HG03457 (cell line): Measurements from ENCODE around the gene ARL13B.
"Not testable (repeated sequence)": the region's sequence is repeated elsewhere in the genome, so short reads cannot be mapped to it uniquely, and the experiment has no call there.

Source experiments
- ATAC-seq: cut with Tn5 transposase; IDR thresholded peaks from one replicate; pipeline ENCODE4 v1.9.1; 2021; ENCODE audit warnings: moderate number of reproducible peaks; ENCODE audit not compliant: unreplicated experiment

The ARL13B gene

GRCh38 chr3:93994056-93994455 is 14.1 kb downstream of the ARL13B start:
- ATAC-seq = no peak

DNA sequence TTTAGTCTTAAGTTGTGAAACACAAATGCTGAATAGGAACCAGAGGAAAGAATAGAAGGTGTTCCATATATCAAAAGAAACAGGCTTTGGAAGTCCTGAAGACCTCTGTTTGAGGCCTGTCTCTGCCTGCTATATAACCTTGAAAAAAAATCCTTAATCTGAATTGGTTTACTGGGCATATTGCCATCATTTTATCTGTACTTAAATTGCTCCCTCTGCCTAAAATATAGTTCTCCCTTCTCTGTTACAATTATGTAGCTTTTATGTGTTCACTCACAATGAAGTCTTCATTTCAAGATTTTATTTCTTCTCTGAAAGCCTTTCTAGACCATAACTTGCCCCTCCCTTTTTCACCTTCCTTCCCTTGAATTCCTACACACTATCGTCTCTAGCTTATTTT is 21.2 kb downstream of the ARL13B start:
- ATAC-seq = no peak

GRCh38 chr3:94001827-94002495 is 22.0 kb downstream of the ARL13B start:
- no peak for ATAC-seq

DNA sequence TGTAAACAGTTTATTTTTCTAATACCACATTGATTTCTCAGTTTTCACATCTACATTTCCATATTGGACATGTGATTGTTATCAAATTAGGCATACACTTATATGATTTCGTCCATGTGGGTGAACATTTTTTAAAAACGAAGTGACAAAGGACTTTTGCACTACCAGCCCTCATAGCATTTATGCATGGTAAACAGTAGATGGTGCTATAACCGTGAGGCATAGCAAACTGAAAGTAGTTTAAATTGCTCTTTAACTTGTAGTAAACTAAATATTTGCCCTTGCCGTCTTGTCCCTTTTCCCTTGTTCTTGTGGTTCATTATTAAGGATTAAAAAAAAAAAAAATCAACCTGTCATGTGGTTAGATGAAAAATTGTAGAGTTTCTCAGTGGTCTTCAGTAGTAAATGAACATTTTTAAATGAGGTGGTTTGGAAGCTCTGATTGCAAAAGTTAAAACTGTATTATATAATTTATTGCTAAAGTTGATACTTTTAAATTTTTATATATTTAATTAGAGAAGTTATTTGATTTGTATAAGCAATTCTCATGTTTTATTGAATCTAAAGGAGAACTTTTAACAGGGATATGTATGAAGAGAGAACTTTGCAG is 24.5 kb downstream of the ARL13B start:
- peak; percentile 81 for ATAC-seq

DNA sequence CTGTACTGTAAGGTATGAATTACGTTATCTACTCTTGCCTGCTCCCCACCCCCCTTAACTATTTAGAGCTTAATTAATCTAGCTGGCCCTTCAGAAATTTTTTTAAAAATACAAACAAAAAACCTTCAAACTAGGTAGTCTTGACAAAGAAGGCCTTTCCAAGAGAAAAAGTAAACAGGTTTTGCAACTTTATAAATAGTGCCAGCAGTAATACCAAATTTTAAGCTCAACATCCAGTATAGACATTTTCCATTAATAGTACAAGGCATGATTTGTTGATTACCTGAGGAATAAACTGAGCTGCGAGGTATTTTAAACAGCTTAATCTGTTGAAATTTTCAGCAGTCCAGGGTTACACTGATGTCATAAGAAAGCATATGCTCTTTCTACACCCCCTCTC is 28.3 kb downstream of the ARL13B start:
- ATAC-seq = no peak

DNA sequence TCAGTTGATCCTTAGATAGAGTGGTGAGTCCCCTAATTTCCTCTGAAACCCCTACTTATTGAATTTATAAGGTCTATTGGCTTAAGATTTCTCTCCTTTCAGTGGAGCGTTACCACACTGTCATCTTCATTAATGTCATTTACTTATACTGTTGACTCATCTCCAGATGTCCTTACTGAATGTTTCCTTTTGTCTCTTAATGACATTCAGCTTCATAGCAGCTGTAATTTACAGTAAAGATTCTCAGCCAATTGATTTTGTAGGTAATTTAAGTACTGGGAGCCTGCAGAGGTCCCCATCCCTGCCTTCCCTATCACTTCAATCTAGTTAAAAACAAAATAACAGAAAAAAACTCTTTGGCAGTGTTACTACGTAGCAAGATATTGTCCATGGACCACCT is 29.7 kb downstream of the ARL13B start:
- no peak for ATAC-seq

DNA sequence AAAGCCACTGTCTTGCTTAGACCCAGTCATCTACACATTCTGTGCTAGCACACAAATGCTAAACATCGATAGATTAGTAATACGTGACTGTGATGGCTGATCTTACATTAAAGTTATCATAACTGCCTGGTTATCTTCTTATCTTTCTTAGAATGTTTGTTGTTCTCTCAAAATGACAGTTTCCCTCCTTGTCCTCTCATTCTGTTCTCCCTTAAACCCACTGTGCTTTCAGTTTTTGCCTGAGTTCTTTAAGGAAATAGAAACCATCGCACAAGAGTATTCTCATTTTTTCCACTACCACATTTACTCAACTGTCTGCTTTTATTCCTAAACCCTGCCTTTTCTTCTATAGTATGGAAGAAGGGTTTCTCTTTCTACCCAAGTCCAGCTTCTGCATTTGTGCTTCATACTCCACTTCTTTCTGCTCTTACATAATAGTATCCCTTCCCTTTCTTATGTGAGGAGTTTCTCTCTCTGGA is 31.3 kb downstream of the ARL13B start:
- ATAC-seq = no peak

DNA sequence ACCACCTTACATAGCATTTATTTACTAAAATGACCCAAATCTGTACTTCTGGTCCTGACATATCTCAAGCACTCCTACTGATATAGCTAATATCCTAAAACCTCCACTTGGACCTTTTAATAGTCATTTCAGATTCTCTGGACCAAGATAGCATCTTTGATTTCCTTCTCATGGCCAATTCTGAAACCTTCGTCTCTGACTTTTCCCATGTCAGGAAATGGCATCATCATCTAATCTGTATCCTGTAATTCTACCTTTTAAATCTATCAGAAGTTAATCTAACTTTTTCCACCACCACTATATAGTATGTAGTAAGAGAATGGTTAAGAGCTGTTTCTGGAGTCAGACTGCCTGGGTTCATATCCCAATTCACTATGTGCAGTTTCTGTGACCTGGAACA is 32.2 kb downstream of the ARL13B start:
- no peak for ATAC-seq

GRCh38 chr3:94015025-94015424 is 35.1 kb downstream of the ARL13B start:
- no peak for ATAC-seq

DNA sequence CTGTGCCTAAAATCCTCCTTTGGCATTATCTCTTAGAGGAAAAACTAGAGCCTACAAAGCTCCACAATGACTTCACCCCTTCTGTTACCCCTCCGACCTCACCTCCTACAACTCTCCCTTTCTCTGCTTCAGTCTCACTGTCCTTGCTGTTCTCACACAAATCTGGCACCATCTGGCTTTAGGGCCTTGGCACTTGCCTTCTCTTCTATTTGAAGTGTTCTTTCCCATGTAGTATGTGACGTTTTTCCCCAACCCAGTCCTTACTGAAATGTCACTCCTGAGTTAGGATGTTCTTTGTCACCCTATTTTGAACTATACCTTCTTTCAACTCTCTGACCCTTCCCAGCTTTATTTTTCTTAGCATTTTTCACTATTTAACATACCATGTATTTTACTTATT is 39.7 kb downstream of the ARL13B start:
- ATAC-seq = no peak

GRCh38 chr3:94020293-94020692 is 40.3 kb downstream of the ARL13B start:
- no peak for ATAC-seq

DNA sequence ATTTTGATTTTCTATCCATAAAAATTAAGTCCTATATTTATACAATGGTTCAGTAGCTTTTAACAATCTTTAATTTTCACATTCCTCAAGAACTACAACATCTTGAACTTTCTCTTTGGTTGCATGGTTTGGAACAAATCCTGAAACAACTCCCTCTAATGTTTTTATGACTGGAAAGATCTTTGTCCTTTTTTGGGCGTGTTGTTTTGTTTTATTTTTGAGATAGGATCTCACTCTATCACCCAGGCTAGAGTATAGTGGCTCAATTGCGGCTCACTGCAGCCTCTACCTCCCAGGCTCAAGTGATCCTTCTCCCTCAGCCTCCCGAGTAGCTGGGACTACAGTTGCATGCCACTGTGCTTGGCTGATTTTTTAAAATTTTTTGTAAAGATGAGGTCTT is 44.4 kb downstream of the ARL13B start:
- no peak for ATAC-seq

DNA sequence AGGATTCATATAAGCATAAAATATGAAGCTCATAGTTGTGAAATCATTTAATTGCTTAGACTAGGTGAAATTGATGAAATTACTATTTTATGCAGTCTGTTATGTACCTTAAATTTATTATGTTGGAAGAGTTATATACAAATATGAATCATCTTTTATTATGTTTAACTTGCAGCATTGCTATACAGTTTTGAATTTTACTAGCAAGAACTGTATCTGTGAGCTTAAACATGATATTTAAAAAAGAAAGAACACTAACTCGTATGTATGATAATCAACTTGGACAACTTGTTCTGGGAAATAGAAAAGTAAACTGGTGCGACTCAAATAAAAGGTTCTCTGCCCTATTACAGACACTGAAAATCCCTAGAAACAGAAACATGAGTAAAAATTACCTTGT is 46.7 kb downstream of the ARL13B start:
- no peak for ATAC-seq

GRCh38 chr3:94028093-94028837 is 48.3 kb downstream of the ARL13B start, which contains the start of gene STX19:
Gene STX19, minus strand, starts transcription at chr3:94028597. Its CDS starts 13,328 bp downstream, at chr3:94015269.
- no peak for ATAC-seq

- ATAC-seq = no peak
Measured at GRCh38 chr3:94036909-94037507, 57.1 kb downstream of the ARL13B start.

- ATAC-seq = no peak
Measured at GRCh38 chr3:94043285-94043684, 63.3 kb downstream of the ARL13B start.

DNA sequence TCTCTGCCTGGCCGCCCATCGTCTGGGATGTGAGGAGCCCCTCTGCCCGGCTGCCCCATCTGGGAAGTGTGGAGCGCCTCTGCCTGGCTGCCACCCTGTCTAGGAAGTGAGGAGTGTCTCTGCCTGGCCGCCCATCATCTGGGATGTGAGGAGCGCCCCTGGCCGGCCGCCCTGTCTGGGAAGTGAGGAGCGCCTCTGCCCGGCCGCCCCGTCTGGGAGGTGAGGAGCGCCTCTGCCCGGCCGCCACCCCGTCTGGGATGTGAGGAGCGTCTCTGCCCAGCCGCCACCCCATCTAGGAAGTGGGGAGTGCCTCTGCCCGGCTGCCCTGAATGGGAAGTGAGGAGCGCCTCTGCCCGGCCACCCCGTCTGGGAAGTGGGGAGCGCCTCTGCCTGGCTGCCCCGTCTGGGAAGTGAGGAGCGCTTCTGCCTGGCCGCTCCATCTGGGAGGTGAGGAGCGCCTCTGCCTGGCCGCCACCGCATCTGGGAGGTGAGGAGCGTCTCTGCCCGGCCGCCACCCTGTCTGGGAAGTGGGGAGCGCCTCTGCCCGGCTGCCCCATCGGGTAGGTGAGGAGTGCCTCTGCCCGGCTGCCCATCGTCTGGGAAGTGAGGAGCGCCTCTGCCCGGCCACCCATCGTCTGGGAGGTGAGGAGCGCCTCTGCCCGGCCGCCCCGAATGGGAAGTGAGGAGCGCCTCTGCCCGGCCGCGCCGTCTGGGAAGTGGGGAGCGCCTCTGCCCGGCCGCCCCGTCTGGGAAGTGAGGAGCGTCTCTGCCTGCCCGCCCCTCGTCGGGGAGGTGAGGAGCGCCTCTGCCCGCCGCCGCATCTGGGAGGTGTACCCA is 64.4 kb downstream of the ARL13B start:
- not testable (repeated sequence) for ATAC-seq

- ATAC-seq = no peak
Measured at GRCh38 chr3:94046533-94046932, 66.6 kb downstream of the ARL13B start.

GRCh38 chr3:94049267-94049666 is 69.3 kb downstream of the ARL13B start:
- ATAC-seq = no peak

- ATAC-seq = no peak
Measured at GRCh38 chr3:94050546-94050945, 70.6 kb downstream of the ARL13B start.

DNA sequence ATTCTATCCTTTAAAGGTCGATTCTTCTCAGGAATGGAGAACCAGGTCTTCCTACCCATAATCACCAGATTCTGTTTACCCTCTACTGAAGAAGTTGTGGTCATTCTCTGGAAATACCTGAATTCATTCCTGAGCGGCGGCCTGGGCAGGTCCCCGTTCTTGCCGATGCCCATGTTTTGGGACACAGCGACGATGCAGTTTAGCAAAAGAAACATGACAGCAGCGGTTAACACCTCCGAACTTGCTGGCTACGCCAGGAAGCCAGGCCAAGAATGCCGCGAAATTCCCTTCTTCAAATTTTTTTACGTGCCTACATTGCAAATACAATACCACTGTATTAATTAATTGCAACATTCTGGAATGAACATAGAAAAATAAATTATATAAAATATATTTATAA is 81.3 kb downstream of the ARL13B start:
- no peak for ATAC-seq
